Transverse colon (tissue), 3 donors: Measurements from ENCODE around the gene PTPRN2.

Experiments
- POLR2A ChIP-seq: fragments of 450-650 bp; IDR thresholded peaks from one replicate; pipeline ENCODE4 v1.6.1; 2016; ENCODE audit warnings: antibody characterized with exemption, mild to moderate bottlenecking, moderate library complexity
- TF ChIP-seq, protein P1 (sequence below), 5 experiments: fragments of 200-600 bp in 3 of 5; fragments of 450-650 bp in 2 of 5; sonication (generic) in 3 of 5; IDR thresholded peaks; 1 replicate in 2 of 5; 2 replicates in 3 of 5; pipeline ENCODE4 v1.5.1; 2016 to 2017; ENCODE audit warnings: antibody characterized with exemption in 5 of 5, inconsistent platforms in 3 of 5, mild to moderate bottlenecking in 2 of 5, moderate library complexity in 1 of 5

DNA sequence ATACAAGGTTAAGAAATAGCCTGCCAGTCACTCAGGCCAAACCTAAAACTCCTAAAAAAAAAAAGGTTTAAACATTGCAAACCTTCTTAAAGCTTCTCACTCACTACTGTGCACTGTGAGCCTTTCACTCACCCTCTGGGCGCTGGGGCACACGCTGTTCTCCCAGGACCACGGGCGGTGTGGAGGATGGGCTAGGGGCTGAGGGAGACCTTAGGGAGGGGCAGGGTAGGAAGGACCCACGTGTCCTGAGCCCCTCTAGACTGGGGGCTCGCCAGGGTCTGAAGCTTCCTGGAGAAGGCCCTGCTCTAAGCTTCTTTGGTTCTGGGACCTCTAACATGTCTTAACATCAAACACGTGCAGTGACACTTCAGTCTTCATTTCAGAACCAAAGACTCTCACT, 681.0 kb downstream of the PTPRN2 start:
- TF ChIP-seq, protein P1, sequence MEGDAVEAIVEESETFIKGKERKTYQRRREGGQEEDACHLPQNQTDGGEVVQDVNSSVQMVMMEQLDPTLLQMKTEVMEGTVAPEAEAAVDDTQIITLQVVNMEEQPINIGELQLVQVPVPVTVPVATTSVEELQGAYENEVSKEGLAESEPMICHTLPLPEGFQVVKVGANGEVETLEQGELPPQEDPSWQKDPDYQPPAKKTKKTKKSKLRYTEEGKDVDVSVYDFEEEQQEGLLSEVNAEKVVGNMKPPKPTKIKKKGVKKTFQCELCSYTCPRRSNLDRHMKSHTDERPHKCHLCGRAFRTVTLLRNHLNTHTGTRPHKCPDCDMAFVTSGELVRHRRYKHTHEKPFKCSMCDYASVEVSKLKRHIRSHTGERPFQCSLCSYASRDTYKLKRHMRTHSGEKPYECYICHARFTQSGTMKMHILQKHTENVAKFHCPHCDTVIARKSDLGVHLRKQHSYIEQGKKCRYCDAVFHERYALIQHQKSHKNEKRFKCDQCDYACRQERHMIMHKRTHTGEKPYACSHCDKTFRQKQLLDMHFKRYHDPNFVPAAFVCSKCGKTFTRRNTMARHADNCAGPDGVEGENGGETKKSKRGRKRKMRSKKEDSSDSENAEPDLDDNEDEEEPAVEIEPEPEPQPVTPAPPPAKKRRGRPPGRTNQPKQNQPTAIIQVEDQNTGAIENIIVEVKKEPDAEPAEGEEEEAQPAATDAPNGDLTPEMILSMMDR (IDR thresholded peaks at IDR 0.05), result no peak
- no peak for TF ChIP-seq POLR2A
